GM18520 (cell line): ENCODE data around the gene CEACAM4.
"Not testable (repeated sequence)": the region's sequence is repeated elsewhere in the genome, so short reads cannot be mapped to it uniquely, and the experiment has no call there.

Experiments used
- ATAC-seq: cut with Tn5 transposase; IDR thresholded peaks from one replicate; pipeline ENCODE4 v1.9.1; 2021; ENCODE audit not compliant: unreplicated experiment

The CEACAM4 gene

GRCh38 chr19:41586064-41586463, 40.8 kb downstream of the CEACAM4 start:
- no peak for ATAC-seq

- ATAC-seq = no peak
Measured at GRCh38 chr19:41584931-41585330, 41.9 kb downstream of the CEACAM4 start.

- ATAC-seq = no peak
Measured at GRCh38 chr19:41584260-41584810, 42.5 kb downstream of the CEACAM4 start.

GRCh38 chr19:41582577-41583182, 44.2 kb downstream of the CEACAM4 start:
- not testable (repeated sequence) for ATAC-seq

GRCh38 chr19:41581068-41581467, 45.8 kb downstream of the CEACAM4 start:
- not testable (repeated sequence) for ATAC-seq

- ATAC-seq = no peak
Measured at GRCh38 chr19:41578886-41579285, 48.0 kb downstream of the CEACAM4 start.

- no peak for ATAC-seq
Measured at GRCh38 chr19:41577833-41578232, 49.0 kb downstream of the CEACAM4 start.

GRCh38 chr19:41577144-41577830, 49.6 kb downstream of the CEACAM4 start:
- no peak for ATAC-seq

GRCh38 chr19:41575998-41576397, 50.9 kb downstream of the CEACAM4 start, which contains the start of gene CEACAM21:
Gene CEACAM21, plus strand, starts transcription at chr19:41576166. Its CDS starts 109 bp downstream, at chr19:41576275.
- ATAC-seq = peak; percentile 53

- ATAC-seq = no peak
Measured at GRCh38 chr19:41570639-41571112, 56.2 kb downstream of the CEACAM4 start.

- no peak for ATAC-seq
Measured at GRCh38 chr19:41570179-41570578, 56.7 kb downstream of the CEACAM4 start.

GRCh38 chr19:41569481-41570150, 57.3 kb downstream of the CEACAM4 start:
- ATAC-seq = no peak
